ENCODE measurements around the gene LAMA2.

DNA sequence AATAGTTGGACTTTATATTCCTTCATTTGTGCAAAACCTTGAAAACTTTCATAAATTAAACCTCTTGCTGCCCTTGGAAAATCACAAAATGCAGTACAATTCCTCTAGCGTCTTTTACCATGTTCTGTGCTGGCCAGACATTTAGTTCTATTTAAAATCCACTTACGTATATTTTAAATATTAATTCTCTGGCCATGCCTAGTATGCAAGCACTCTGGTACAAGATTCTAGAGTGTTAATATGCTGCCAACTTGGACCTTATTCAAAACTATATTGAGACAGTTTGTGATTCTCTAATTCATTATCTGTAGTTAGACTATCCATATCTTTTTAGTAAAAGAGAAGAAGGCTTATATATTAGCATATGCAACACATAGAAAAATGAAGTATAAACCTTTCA, 498.9 kb downstream of the LAMA2 start:
- TF ChIP-seq EP300 (IDR thresholded peaks at IDR 0.05), result no peak
- TF ChIP-seq, protein P1, sequence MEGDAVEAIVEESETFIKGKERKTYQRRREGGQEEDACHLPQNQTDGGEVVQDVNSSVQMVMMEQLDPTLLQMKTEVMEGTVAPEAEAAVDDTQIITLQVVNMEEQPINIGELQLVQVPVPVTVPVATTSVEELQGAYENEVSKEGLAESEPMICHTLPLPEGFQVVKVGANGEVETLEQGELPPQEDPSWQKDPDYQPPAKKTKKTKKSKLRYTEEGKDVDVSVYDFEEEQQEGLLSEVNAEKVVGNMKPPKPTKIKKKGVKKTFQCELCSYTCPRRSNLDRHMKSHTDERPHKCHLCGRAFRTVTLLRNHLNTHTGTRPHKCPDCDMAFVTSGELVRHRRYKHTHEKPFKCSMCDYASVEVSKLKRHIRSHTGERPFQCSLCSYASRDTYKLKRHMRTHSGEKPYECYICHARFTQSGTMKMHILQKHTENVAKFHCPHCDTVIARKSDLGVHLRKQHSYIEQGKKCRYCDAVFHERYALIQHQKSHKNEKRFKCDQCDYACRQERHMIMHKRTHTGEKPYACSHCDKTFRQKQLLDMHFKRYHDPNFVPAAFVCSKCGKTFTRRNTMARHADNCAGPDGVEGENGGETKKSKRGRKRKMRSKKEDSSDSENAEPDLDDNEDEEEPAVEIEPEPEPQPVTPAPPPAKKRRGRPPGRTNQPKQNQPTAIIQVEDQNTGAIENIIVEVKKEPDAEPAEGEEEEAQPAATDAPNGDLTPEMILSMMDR (IDR thresholded peaks at IDR 0.05), result no peak

Measured in stomach (tissue), 4 donors.